ENCODE measurements around the gene EML1.

Gene EML1

DNA sequence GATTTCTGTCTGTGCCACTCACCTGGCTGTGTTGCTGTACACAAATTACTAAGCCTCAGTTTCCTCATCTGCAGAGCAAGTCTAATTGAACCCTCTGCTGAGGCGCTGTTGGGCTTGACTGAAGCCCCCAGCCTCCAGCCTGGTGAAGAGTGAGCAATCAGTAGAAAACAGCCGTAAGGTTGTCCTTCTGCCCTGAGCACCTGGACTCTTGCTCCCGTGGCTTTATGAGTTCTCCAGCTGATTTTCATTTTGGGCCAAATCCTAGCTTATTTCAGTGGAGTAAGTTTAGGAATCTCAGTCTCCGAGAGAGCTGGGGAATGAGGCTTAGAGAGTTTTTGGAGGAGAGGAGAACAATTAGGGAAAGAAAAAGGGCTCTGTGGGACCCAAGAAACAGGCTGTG, 138.1 kb downstream of the EML1 start:
- no peak overlapping the region for H3K27ac ChIP-seq (ENCODE audit: low read depth, low read length)
- WGBS, result 92% methylated on average over 4 of the region's 4 CpGs

DNA sequence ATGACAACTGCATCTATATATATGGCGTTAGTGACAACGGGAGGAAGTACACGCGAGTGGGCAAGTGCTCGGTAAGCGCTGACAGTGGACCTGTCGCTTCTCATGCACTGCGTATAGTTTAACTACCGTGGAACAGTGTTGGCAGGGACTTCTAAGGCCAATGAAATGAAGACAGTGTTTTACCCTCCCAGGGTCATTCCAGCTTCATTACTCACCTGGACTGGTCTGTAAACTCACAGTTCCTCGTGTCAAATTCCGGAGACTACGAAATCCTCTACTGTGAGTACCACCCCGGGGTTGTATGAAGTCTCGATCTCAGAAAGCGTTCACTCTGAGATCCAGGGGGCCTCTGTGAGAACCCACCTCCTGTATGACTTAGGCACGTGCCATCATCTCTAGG, 142.8 kb downstream of the EML1 start:
- H3K4me1 ChIP-seq (ENCODE audit: insufficient read depth, low read length), result no peaks in the 10 kb centered on the region
- 97% methylated on average over 16 of the region's 16 CpGs for WGBS
- H3K9ac ChIP-seq (ENCODE audit: low read depth, low read length), result no peak overlapping the region
- peaks cover 18% of the 10 kb centered on the region for H3K36me3 ChIP-seq (ENCODE audit: insufficient read depth, low read length)
- H3K4me3 ChIP-seq (ENCODE audit: low read length), result no peak overlapping the region
- H3K27me3 ChIP-seq (ENCODE audit: insufficient read depth, low read length), result no peaks in the 10 kb centered on the region
- H3K27ac ChIP-seq (ENCODE audit: low read depth, low read length), result no peak overlapping the region
- no peaks in the 10 kb centered on the region for H3K9me3 ChIP-seq (ENCODE audit: insufficient read depth, low read depth, low read length)

More for the DNA sequence above, 138.1 kb downstream of the EML1 start:
- Histone ChIP-seq H3K9me3 (ENCODE audit: insufficient read depth, low read depth, low read length) (peaks cover 5% of the 10 kb centered on the region), H3K36me3 (ENCODE audit: insufficient read depth, low read length) (peaks cover 4% of the 10 kb centered on the region; the same call in 1 of the 2 replicates), H3K4me3 (ENCODE audit: low read length) (no peak overlapping the region), H3K27me3 (ENCODE audit: insufficient read depth, low read length) (no peaks in the 10 kb centered on the region), H3K4me1 (ENCODE audit: insufficient read depth, low read length) (no peaks in the 10 kb centered on the region), H3K9ac (ENCODE audit: low read depth, low read length) (no peak overlapping the region)

DNA sequence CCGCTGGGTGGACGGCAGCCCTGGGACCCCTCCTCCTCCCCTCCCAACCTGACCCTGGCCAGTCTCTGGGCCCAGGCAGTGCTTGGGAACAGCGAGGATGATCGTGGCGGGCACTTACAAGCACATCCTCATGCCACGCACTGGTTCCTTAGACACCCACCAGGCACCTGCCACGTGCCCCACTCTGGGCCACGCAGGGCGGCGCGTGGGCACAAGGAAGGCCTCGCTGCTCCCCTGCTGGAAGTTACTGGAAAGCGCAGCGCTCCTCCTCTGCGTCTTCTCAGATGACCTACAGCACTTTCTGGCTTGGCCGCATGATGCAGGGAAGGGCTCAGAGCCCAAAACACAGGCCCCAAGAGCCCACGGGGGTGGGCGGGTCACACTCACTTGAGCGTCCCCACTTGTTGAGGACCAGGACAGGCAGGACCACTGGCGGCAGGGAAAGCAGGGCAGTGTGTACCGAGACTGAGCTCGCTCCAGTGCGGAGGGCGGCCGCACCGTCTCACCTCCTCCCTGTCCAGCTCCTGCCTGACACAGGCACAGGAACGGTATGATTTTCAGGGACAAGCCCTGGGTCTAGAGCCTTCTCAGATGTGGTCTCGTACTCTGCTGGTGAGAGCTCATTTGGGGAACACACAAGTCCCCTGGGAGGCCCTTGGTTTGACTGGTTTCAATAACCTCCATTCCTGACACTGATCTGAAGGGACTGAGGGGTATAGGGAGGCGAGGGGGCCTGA, 143.7 kb downstream of the EML1 start:
- no peaks in the 10 kb centered on the region for H3K27me3 ChIP-seq (ENCODE audit: insufficient read depth, low read length)
- WGBS, result 90% methylated on average over 29 of the region's 29 CpGs
- no peak overlapping the region for H3K9ac ChIP-seq (ENCODE audit: low read depth, low read length)
- no peaks in the 10 kb centered on the region for H3K4me1 ChIP-seq (ENCODE audit: insufficient read depth, low read length)
- no peak overlapping the region for H3K27ac ChIP-seq (ENCODE audit: low read depth, low read length)
- peaks cover 25% of the 10 kb centered on the region for H3K36me3 ChIP-seq (ENCODE audit: insufficient read depth, low read length)
- H3K9me3 ChIP-seq (ENCODE audit: insufficient read depth, low read depth, low read length), result no peaks in the 10 kb centered on the region
- H3K4me3 ChIP-seq (ENCODE audit: low read length), result no peak overlapping the region

DNA sequence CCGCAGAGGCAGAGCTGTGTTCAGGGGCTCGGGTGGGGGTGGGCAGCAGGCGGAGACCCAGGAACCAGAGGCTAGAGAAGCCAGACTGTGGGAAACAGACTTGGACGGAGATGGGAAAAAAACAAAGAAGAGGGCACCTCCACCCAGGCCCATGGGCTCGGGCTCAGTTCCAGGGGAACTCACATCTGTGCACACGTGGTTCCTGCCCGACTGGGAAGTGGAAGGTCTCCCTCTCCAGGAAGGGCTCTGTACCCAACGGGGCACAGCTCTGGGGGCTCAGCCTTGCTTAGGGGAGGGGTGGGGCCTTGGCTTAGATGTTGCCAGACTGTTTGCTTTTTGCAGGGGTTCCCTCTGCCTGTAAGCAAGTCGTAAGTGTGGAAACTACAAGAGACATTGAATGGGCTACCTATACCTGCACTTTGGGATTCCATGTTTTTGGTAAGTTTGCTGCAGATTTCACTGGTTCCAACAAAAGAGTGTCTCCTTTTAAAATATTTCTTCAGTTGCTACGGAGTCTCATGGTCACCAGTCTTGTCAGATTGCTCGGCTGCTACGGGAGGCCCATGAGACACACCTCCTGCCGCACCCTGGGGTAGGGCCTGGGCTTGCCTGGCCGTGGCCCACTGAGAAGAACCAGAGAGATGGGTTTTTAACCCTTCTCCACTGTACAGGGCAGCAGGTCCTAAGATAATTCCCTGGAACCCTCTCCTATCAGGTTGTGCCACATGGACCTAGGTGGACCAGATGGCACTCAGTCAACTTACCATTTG, 144.4 kb downstream of the EML1 start:
- no peak overlapping the region for H3K4me3 ChIP-seq (ENCODE audit: low read length)
- H3K27ac ChIP-seq (ENCODE audit: low read depth, low read length), result no peak overlapping the region
- WGBS, result 93% methylated on average over 14 of the region's 14 CpGs
- no peaks in the 10 kb centered on the region for H3K27me3 ChIP-seq (ENCODE audit: insufficient read depth, low read length)
- H3K4me1 ChIP-seq (ENCODE audit: insufficient read depth, low read length), result no peaks in the 10 kb centered on the region
- H3K9me3 ChIP-seq (ENCODE audit: insufficient read depth, low read depth, low read length), result no peaks in the 10 kb centered on the region
- H3K9ac ChIP-seq (ENCODE audit: low read depth, low read length), result no peak overlapping the region
- H3K36me3 ChIP-seq (ENCODE audit: insufficient read depth, low read length), result peaks cover 31% of the 10 kb centered on the region

DNA sequence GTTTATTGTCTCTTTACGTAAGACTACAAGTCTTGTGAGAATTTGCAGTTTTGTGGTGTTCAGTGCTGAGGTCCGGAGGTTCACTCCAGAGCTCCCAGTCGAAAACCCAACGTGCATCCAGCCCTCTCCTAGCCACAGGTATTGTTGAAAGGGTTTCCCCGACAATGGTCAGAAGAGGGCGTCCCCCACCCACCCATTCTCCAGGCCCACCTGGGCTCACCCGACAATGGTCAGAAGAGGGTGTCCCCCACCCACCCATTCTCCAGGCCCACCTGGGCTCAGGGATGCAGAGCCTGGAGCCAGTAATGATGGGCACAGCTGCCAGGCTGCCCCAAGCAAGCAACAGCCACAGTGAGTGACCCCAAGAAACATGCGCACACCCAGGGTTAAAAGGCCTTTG, 145.2 kb downstream of the EML1 start:
- H3K27ac ChIP-seq (ENCODE audit: low read depth, low read length), result no peak overlapping the region
- no peaks in the 10 kb centered on the region for H3K27me3 ChIP-seq (ENCODE audit: insufficient read depth, low read length)
- H3K36me3 ChIP-seq (ENCODE audit: insufficient read depth, low read length), result peaks cover 31% of the 10 kb centered on the region
- H3K9me3 ChIP-seq (ENCODE audit: insufficient read depth, low read depth, low read length), result no peaks in the 10 kb centered on the region
- WGBS, result 92% methylated on average over 8 of the region's 8 CpGs
- H3K4me3 ChIP-seq (ENCODE audit: low read length), result no peak overlapping the region
- no peak overlapping the region for H3K9ac ChIP-seq (ENCODE audit: low read depth, low read length)
- H3K4me1 ChIP-seq (ENCODE audit: insufficient read depth, low read length), result no peaks in the 10 kb centered on the region

DNA sequence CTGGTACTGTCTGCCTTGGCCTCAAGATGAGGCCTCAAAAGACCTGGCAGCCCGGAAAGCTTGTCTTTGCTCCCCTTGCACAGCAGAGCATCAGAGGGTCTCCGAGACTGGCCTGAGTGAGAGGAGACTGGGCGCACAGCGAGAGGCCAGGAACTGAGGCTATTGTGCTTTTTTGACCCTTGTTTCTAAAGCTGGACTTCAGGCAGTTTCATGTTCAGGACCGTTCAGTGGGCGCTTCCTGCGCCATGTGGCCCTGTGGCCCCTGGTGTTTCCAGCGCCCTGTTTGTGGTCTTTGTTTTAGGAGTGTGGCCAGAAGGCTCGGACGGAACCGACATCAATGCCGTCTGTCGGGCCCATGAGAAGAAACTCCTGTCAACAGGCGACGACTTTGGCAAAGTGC, 145.7 kb downstream of the EML1 start:
- H3K27me3 ChIP-seq (ENCODE audit: insufficient read depth, low read length), result no peaks in the 10 kb centered on the region
- H3K9me3 ChIP-seq (ENCODE audit: insufficient read depth, low read depth, low read length), result no peaks in the 10 kb centered on the region
- H3K9ac ChIP-seq (ENCODE audit: low read depth, low read length), result no peak overlapping the region
- no peak overlapping the region for H3K27ac ChIP-seq (ENCODE audit: low read depth, low read length)
- H3K4me1 ChIP-seq (ENCODE audit: insufficient read depth, low read length), result no peaks in the 10 kb centered on the region
- WGBS, result 94% methylated on average over 15 of the region's 15 CpGs
- H3K36me3 ChIP-seq (ENCODE audit: insufficient read depth, low read length), result peaks cover 31% of the 10 kb centered on the region
- no peak overlapping the region for H3K4me3 ChIP-seq (ENCODE audit: low read length)

DNA sequence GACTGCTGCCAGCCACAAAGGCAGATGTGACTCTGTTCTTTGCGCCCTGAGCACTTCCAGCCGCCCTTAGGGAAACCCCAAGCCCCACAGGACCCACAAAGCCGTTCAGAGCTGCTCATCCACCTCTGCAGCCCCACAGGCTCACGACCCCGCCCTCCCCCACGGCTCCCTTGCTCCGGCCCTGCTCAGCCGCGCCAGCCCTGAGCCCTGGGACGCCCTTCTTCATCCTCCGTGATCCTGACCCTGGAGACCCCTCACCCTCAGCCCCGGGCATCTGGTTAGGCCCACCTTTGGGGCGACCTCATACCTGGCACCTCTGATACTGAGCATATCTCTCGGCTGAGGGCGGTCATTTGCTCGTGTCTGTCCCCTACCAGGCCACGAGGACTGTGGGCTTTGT, 146.2 kb downstream of the EML1 start:
- WGBS, result 94% methylated on average over 17 of the region's 17 CpGs
- Histone ChIP-seq H3K4me1 (ENCODE audit: insufficient read depth, low read length) (no peaks in the 10 kb centered on the region), H3K9ac (ENCODE audit: low read depth, low read length) (no peak overlapping the region), H3K9me3 (ENCODE audit: insufficient read depth, low read depth, low read length) (no peaks in the 10 kb centered on the region), H3K27me3 (ENCODE audit: insufficient read depth, low read length) (no peaks in the 10 kb centered on the region), H3K4me3 (ENCODE audit: low read length) (no peak overlapping the region), H3K27ac (ENCODE audit: low read depth, low read length) (no peak overlapping the region), H3K36me3 (ENCODE audit: insufficient read depth, low read length) (peaks cover 31% of the 10 kb centered on the region)

DNA sequence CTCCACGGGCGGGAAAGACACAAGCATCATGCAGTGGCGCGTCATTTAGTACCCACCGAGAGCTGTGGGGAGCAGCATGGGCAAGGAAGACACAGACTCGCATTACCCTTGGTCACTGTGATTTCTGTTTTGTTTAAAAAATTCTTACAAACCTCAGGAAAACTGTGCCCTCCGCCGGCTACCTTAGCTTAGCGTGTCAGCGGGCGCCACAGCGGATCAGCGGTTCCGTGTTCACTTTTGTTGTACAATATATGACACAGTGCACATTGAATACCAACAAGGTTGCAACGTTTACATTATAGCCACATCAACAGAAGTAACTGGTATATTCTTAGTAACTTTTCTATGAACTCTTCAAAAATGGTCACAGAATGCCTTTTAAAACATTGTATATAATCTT, 146.9 kb downstream of the EML1 start:
- Histone ChIP-seq H3K36me3 (ENCODE audit: insufficient read depth, low read length) (peaks cover 31% of the 10 kb centered on the region), H3K9ac (ENCODE audit: low read depth, low read length) (no peak overlapping the region), H3K9me3 (ENCODE audit: insufficient read depth, low read depth, low read length) (no peaks in the 10 kb centered on the region), H3K4me3 (ENCODE audit: low read length) (no peak overlapping the region), H3K27me3 (ENCODE audit: insufficient read depth, low read length) (no peaks in the 10 kb centered on the region), H3K4me1 (ENCODE audit: insufficient read depth, low read length) (no peaks in the 10 kb centered on the region), H3K27ac (ENCODE audit: low read depth, low read length) (no peak overlapping the region)
- WGBS, result 94% methylated on average over 15 of the region's 15 CpGs

DNA sequence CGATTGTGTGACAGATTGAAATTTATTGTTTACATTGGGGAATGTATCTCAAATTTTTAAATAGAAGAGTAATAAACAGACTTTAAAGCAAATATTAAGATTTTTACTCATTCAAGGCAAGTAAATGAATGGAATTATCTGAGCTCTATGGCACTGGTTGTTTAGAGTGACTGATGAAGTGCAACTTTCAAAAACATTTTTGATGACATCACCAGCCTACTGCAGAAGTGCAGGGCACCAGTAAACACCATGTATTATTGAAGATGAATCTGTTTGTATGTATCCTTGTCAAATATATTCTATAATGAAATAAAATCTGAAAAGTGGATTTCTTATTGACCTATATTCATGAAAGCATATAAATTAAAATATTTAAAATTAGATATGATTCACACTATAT, 148.0 kb downstream of the EML1 start:
- WGBS, result 100% methylated on average over 1 of the region's 1 CpG
- H3K27ac ChIP-seq (ENCODE audit: low read depth, low read length), result no peak overlapping the region
- H3K27me3 ChIP-seq (ENCODE audit: insufficient read depth, low read length), result no peaks in the 10 kb centered on the region
- no peak overlapping the region for H3K4me3 ChIP-seq (ENCODE audit: low read length)
- no peak overlapping the region for H3K9ac ChIP-seq (ENCODE audit: low read depth, low read length)
- peaks cover 31% of the 10 kb centered on the region for H3K36me3 ChIP-seq (ENCODE audit: insufficient read depth, low read length)
- no peaks in the 10 kb centered on the region for H3K4me1 ChIP-seq (ENCODE audit: insufficient read depth, low read length)
- no peaks in the 10 kb centered on the region for H3K9me3 ChIP-seq (ENCODE audit: insufficient read depth, low read depth, low read length)

DNA sequence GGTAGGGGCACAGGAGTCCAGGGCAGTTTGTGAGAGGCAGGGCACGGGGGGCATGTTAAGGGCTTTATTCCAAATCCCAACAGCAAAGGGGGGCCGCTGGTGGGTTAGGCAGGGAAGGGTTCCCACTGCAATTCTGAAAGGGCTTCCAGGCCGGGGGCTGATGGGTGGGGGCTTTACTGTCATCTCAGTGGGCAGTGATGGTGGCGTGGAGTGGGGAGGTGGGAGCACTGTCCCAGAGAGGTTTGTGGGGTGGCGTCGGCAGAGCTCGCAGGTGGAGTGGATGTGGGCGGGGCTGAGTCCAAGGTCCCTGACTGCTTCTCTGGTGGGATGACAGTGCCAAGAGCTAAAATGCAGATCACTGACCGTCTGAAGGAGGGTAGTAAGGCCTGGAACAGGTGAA, 150.4 kb downstream of the EML1 start:
- H3K9me3 ChIP-seq (ENCODE audit: insufficient read depth, low read depth, low read length), result no peaks in the 10 kb centered on the region
- peaks cover 31% of the 10 kb centered on the region for H3K36me3 ChIP-seq (ENCODE audit: insufficient read depth, low read length)
- H3K27ac ChIP-seq (ENCODE audit: low read depth, low read length), result no peak overlapping the region
- H3K4me3 ChIP-seq (ENCODE audit: low read length), result no peak overlapping the region
- no peaks in the 10 kb centered on the region for H3K27me3 ChIP-seq (ENCODE audit: insufficient read depth, low read length)
- 90% methylated on average over 9 of the region's 9 CpGs for WGBS
- no peak overlapping the region for H3K9ac ChIP-seq (ENCODE audit: low read depth, low read length)
- H3K4me1 ChIP-seq (ENCODE audit: insufficient read depth, low read length), result no peaks in the 10 kb centered on the region

DNA sequence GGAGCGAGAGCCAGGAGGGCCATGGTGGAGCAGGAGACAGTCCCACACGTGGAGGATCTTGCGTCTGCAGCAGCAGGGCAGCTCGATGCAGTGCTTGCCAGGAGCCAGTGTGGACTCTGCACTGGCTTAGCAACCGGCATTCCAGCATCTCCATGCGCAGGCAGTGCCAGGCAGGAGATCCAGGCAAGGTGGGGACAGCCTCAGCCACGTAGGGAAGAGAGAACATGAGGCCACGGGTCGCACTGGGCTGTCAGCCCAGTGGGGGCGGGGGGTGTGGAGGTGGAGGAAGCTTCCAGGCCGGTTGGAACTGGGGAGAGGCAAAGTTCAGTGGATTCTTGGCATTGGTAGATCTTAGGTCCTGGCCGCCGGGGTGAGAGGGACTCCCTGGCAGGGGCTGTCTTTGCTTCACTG, 151.0 kb downstream of the EML1 start:
- Histone ChIP-seq H3K36me3 (ENCODE audit: insufficient read depth, low read length) (peaks cover 29% of the 10 kb centered on the region), H3K27me3 (ENCODE audit: insufficient read depth, low read length) (no peaks in the 10 kb centered on the region)

More for the DNA sequence above, 151.0 kb downstream of the EML1 start:
- no peaks in the 10 kb centered on the region for H3K9me3 ChIP-seq (ENCODE audit: insufficient read depth, low read depth, low read length)
- H3K27ac ChIP-seq (ENCODE audit: low read depth, low read length), result no peak overlapping the region
- H3K4me1 ChIP-seq (ENCODE audit: insufficient read depth, low read length), result no peaks in the 10 kb centered on the region
- WGBS, result 85% methylated on average over 13 of the region's 13 CpGs
- H3K4me3 ChIP-seq (ENCODE audit: low read length), result no peak overlapping the region
- no peak overlapping the region for H3K9ac ChIP-seq (ENCODE audit: low read depth, low read length)
